Body of pancreas (tissue), 4 donors: ENCODE data around the gene CFAP119. TPM values are rescaled to one million over a fixed set of nuclear protein-coding genes. Genes with fewer than 3 reads are reported as not detected.

Experiments
- ATAC-seq: fragments of 150-250 bp; one replicate; pipeline ENCODE4 v1.9.1; 2016
- DNase-seq, 4 donors: peaks; one replicate each; pipeline ENCODE4 v3.0.0-alpha.2; 2019
- H3K27ac ChIP-seq, 4 donors: fragments of 200-600 bp; sonication (generic); 1 replicate in 3 of 4; 2 replicates in 1 of 4; pipeline versions ENCODE4 v1.5.1 to v1.6.1; 2016 to 2019; ENCODE audit warnings: mild to moderate bottlenecking in 1 of 4, mixed read lengths in 1 of 4, moderate library complexity in 1 of 4
- H3K27me3 ChIP-seq, 2 donors: fragments of 200-600 bp; sonication (generic); one replicate each; pipeline ENCODE4 v1.6.0; 2016; ENCODE audit warnings: mild to moderate bottlenecking in 1 of 2
- H3K36me3 ChIP-seq, 2 donors: fragments of 200-600 bp; sonication (generic); replicated peaks in 1 of 2; 2 replicates each; pipeline ENCODE4 v1.5.1; 2016; ENCODE audit warnings: low read depth in 2 of 2; ENCODE audit not compliant: insufficient read depth in 1 of 2
- H3K4me1 ChIP-seq: fragments of 200-600 bp; sonication (generic); one replicate; pipeline ENCODE4 v1.6.0; 2016
- H3K4me3 ChIP-seq, 2 donors: fragments of 200-600 bp; sonication (generic); 1 replicate in 1 of 2; 2 replicates in 1 of 2; pipeline ENCODE4 v1.5.1; 2016 to 2019
- H3K9me3 ChIP-seq, 3 donors: fragments of 200-600 bp; sonication (generic); 1 replicate in 2 of 3; 2 replicates in 1 of 3; pipeline ENCODE4 v1.5.1; 2016
- POLR2A ChIP-seq, 3 donors: fragments of 450-650 bp; IDR thresholded peaks; one replicate each; pipeline ENCODE4 v1.6.1; 2016; ENCODE audit warnings: antibody characterized with exemption in 3 of 3, mild to moderate bottlenecking in 2 of 3
- WGBS, 2 donors: methylation state at CpG; one replicate each; pipeline ENCODE4 v1.1.5; 2017; 5-methylcytosine and 5-hydroxymethylcytosine counted together
- intact Hi-C: fragments of 100-400 bp; cut with DNase I; formaldehyde crosslinking; loops from one replicate; pipeline ENCODE4 v1.15.1; 2023
- total RNA-seq, 2 donors: library from RNA; depleted of rRNA; stranded (reverse); fragments of >200 nt; gene quantifications; one replicate each; pipeline ENCODE4 v1.1.0, GENCODE V29; 2016
- TF ChIP-seq, protein P1 (sequence below), 7 experiments: fragments of 450-650 bp in 4 of 7; fragments of 200-600 bp in 3 of 7; sonication (generic) in 3 of 7; IDR thresholded peaks; one replicate each; pipeline ENCODE4 v1.5.1; 2016 to 2019; ENCODE audit warnings: antibody characterized with exemption in 7 of 7

CFAP119 gene
- total RNA-seq, 2 donors from 2014 or later = 1.6 to 28.0 TPM

- Histone ChIP-seq H3K9me3 (no peaks in the 10 kb centered on the region), H3K27me3 (no peaks in the 10 kb centered on the region), H3K36me3 (peaks cover 0 to 2% of the 10 kb centered on the region in 2 donors), H3K4me3 (peak overlapping the region; percentile 95 to 99), H3K4me1 (peaks cover 21% of the 10 kb centered on the region), H3K27ac (peak overlapping the region in 3 of 4 donors; percentile 77 to 89 (median 83))
- intact Hi-C loops = no loop called here
- TF ChIP-seq, protein P1, sequence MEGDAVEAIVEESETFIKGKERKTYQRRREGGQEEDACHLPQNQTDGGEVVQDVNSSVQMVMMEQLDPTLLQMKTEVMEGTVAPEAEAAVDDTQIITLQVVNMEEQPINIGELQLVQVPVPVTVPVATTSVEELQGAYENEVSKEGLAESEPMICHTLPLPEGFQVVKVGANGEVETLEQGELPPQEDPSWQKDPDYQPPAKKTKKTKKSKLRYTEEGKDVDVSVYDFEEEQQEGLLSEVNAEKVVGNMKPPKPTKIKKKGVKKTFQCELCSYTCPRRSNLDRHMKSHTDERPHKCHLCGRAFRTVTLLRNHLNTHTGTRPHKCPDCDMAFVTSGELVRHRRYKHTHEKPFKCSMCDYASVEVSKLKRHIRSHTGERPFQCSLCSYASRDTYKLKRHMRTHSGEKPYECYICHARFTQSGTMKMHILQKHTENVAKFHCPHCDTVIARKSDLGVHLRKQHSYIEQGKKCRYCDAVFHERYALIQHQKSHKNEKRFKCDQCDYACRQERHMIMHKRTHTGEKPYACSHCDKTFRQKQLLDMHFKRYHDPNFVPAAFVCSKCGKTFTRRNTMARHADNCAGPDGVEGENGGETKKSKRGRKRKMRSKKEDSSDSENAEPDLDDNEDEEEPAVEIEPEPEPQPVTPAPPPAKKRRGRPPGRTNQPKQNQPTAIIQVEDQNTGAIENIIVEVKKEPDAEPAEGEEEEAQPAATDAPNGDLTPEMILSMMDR (IDR thresholded peaks at IDR 0.05) = peak in 2 of 7 experiments; percentile 15 to 24
- no peak for TF ChIP-seq POLR2A (IDR thresholded peaks at IDR 0.05)
- 47% methylated on average over 11 of the region's 11 CpGs for WGBS, 2 donors
- ATAC-seq (peak; percentile 3), DNase-seq (no peak)
Observed at GRCh38 chr16:30787613-30788378, 25.9 kb upstream of the CFAP119 start.

- intact Hi-C loops = no loop called here
- H3K4me3 ChIP-seq = peak within 1 kb of the TSS; percentile 95 to 99
- peaks cover 21% of the 10 kb centered on the region for H3K4me1 ChIP-seq
- ATAC-seq (peak; percentile 87), DNase-seq (peak; percentile 73 to 77 (median 76))
- H3K27ac ChIP-seq = peak within 1 kb of the TSS; percentile 55 to 89 (median 80)
- H3K9me3 ChIP-seq = no peaks in the 10 kb centered on the region
- peak in 2 of 3 donors; percentile 31 to 51 for TF ChIP-seq POLR2A (IDR thresholded peaks at IDR 0.05)
- TF ChIP-seq, protein P1 (IDR thresholded peaks at IDR 0.05) = peak in 2 of 7 experiments; percentile 8 to 26
- no peaks in the 10 kb centered on the region for H3K27me3 ChIP-seq
- peaks cover 0 to 6% of the 10 kb centered on the region in 2 donors for H3K36me3 ChIP-seq
- 0% methylated on average over 3 to 35 of the region's 37 CpGs for WGBS, 2 donors
Observed at GRCh38 chr16:30786936-30787612, 25.2 kb upstream of the CFAP119 start, which contains the start of gene ZNF629. ZNF629 (minus strand) TSS chr16:30787205; CDS start chr16:30784482, 2,723 bp downstream.

DNA sequence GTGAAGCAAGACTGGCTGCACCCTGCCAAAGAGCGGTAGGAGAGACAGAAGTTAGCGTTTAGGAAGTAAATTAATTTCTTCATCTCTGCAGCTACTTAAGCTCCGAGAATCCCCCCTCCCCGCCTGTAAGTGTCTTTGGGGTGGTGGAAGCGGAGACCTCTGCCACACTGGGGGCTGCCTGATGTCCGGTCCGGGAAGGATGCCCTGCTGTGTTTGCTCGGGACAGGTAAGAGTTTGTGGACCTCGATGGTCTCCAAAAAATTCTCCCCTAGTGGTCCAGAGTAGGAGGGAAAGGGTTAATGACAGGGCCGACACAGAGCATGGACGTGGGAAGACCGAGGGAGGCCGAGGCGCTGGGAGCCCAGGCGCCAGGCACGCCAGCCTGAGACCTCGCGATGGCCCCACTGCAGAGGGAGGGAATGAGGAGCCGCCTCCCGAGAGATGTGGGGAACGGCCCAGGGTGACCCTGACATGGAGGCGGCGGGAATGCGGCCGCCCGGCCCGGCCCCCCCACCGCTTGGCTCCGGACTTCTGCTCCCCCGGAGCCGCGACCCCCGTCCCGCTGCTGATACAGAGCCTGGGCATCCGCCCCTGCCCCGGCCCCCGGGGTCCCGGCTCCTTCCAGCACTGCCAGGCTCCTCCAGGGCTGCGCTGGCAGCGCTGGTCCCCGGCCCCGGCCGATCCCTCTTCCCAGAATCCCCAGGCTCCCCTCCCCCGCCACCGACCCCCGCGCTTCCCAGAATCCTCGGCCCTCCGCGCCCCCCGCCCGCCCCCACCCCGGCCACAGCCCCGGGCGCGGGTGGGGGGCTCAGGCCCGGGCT lies 24.5 kb upstream of the CFAP119 start:
- peak; percentile 50 for ATAC-seq
- intact Hi-C loops = no loop called here
- WGBS, 2 donors = 7 to 13% methylated on average over 24 to 28 of the region's 57 CpGs

More for the DNA sequence above, 24.5 kb upstream of the CFAP119 start:
- Histone ChIP-seq H3K9me3 (no peaks in the 10 kb centered on the region), H3K4me3 (peak overlapping the region; percentile 95 to 99), H3K36me3 (peaks cover 0 to 7% of the 10 kb centered on the region in 2 donors), H3K4me1 (peaks cover 21% of the 10 kb centered on the region), H3K27me3 (no peaks in the 10 kb centered on the region), H3K27ac (peak overlapping the region; percentile 55 to 89 (median 80))
- peak in 3 of 4 donors; percentile 35 to 43 (median 35) for DNase-seq
- TF ChIP-seq POLR2A (IDR thresholded peaks at IDR 0.05) = no peak
- TF ChIP-seq, protein P1 (IDR thresholded peaks at IDR 0.05) = no peak
